ENCODE measurements around the gene BCOR.

BCOR gene

GRCh38 chrX:40012039-40012867 is 85.5 kb downstream of the BCOR start:
- DNase-seq (ENCODE audit: low read depth) = no peak
- H3K4me3 ChIP-seq (ENCODE audit: low read depth, low read length) = no peak overlapping the region
- TF ChIP-seq CTCF (IDR thresholded peaks at IDR 0.05; ENCODE audit: low read depth, low read length, missing control alignments) = no peak
- in situ Hi-C loops (cut with HindIII; ENCODE audit: low sequenced_read_pairs) = no loop called here

GRCh38 chrX:40011322-40012038 is 86.3 kb downstream of the BCOR start:
- H3K4me3 ChIP-seq (ENCODE audit: low read depth, low read length) = no peak overlapping the region
- in situ Hi-C loops (cut with HindIII; ENCODE audit: low sequenced_read_pairs) = no loop called here

GRCh38 chrX:40010550-40011321 is 87.0 kb downstream of the BCOR start:
- no peak for DNase-seq (ENCODE audit: low read depth)
- in situ Hi-C loops (cut with HindIII; ENCODE audit: low sequenced_read_pairs) = no loop called here
- H3K4me3 ChIP-seq (ENCODE audit: low read depth, low read length) = no peak overlapping the region
- no peak for TF ChIP-seq CTCF (IDR thresholded peaks at IDR 0.05; ENCODE audit: low read depth, low read length, missing control alignments)

More at GRCh38 chrX:40011322-40012038, 86.3 kb downstream of the BCOR start:
- TF ChIP-seq CTCF (IDR thresholded peaks at IDR 0.05; ENCODE audit: low read depth, low read length, missing control alignments) = no peak
- DNase-seq (ENCODE audit: low read depth) = no peak

DNA sequence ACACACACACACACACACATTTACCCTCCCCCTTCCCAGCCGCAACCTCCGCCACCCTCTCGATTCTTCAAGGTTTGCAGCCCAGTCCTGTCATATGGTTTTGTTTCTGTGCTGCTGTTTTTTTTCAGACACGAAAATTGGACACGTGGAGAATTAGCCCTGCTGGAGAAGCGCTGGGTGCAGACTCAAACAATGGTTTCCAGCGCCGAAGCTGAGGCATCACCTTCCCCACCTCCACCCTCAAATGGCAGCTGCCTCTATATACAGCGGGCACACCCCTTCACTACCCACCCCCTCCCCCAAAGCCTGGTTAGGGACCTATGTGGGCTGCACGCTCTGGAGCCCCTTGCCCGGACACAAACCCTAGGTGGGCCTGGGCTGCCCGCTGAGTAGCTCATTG is 87.9 kb downstream of the BCOR start:
- DNase-seq (ENCODE audit: low read depth) = no peak
- TF ChIP-seq CTCF (IDR thresholded peaks at IDR 0.05; ENCODE audit: low read depth, low read length, missing control alignments) = no peak
- H3K4me3 ChIP-seq (ENCODE audit: low read depth, low read length) = no peak overlapping the region
- in situ Hi-C loops (cut with HindIII; ENCODE audit: low sequenced_read_pairs) = no loop called here

- TF ChIP-seq CTCF (IDR thresholded peaks at IDR 0.05; ENCODE audit: low read depth, low read length, missing control alignments) = no peak
- no peak for DNase-seq (ENCODE audit: low read depth)
- in situ Hi-C loops (cut with HindIII; ENCODE audit: low sequenced_read_pairs) = no loop called here
- no peak overlapping the region for H3K4me3 ChIP-seq (ENCODE audit: low read depth, low read length)
Observed at GRCh38 chrX:40009462-40009851, 88.3 kb downstream of the BCOR start.

DNA sequence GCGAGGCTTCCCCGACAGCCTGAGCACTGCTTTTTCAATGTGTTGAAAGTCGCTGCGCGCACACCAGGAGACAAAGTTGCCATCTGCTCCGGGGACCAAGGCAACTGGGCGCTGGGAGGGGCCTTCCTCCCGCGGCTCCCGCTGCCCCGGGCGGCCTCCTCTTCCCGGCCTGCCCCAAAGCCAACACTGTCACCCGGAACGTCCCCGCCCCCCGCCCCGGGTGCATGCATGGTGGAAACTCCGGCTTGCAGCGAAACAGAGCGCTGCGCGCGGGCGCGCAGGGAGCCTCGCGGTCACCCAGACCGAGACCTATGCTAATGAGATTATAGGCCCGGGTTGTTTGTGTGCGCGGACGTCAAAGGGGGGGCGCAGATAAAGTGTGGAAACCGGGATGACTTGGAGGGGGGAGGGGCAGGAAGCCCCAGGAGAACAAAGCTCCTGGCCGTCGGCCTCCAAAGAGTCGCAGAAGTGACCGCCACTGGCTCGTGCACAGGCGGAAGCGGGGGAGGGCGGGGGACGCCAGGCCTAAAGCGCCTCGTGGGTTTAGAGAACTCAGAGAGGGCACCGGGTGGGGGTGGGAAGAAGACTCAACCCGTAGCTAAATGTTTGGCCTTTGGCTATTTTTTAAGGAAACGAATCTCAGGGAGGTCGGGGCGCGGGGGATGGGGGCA is 88.8 kb downstream of the BCOR start:
- no peak for DNase-seq (ENCODE audit: low read depth)
- in situ Hi-C loops (cut with HindIII; ENCODE audit: low sequenced_read_pairs) = no loop called here

More for the DNA sequence above, 88.8 kb downstream of the BCOR start:
- no peak for TF ChIP-seq CTCF (IDR thresholded peaks at IDR 0.05; ENCODE audit: low read depth, low read length, missing control alignments)
- H3K4me3 ChIP-seq (ENCODE audit: low read depth, low read length) = peak overlapping the region; percentile 3
